IMR-90 (cell line): Measurements from ENCODE around the gene POGLUT2. TPM values are rescaled to one million over a fixed set of nuclear protein-coding genes. Genes with fewer than 3 reads are reported as not detected.
A peak's percentile ranks its signal among the peaks of the same experiment; 100 is the strongest.

ENCODE experiments used
- ATAC-seq: fragments of 200-7000 bp; cut with Tn5 transposase; 2 replicates; pipeline ENCODE4 v1.9.1; 2020; ENCODE audit warnings: low read depth, mild to moderate bottlenecking, moderate library complexity
- BruUV-seq: library from RNA; stranded (reverse); fragments of 400-500 nt; replicated peaks from 2 replicates; lab custom pipeline; 2021; lab: Mats Ljungman, UMichigan
- CTCF ChIA-PET: fragments of 300-600 bp; formaldehyde crosslinking; extraction: SDS; loops from one replicate; lab custom pipeline; 2021; ENCODE audit warnings: antibody characterized with exemption; lab: Yijun Ruan, JAX
- POLR2A ChIA-PET: fragments of 300-600 bp; sonication (Branson Sonifier 250); formaldehyde crosslinking; loops from one replicate; lab custom pipeline; 2022; ENCODE audit warnings: antibody characterized with exemption; ENCODE audit not compliant: unreplicated experiment; lab: Charles Lee
- DNase-seq: peaks from one replicate; pipeline ENCODE4 v3.0.0; 2013
- H2AFZ ChIP-seq: replicated peaks from 2 replicates; pipeline ENCODE3; 2013; ENCODE audit warnings: low read length, mild to moderate bottlenecking; ENCODE audit not compliant: poor library complexity
- H2AK5ac ChIP-seq: 2 replicates; pipeline ENCODE4 v1.6.1; 2013; ENCODE audit warnings: low read depth, low read length, inconsistent platforms
- H2AK9ac ChIP-seq: replicated peaks from 2 replicates; pipeline ENCODE3; 2013; ENCODE audit warnings: mild to moderate bottlenecking, low read depth, low read length, moderate library complexity; ENCODE audit not compliant: poor library complexity
- H2BK120ac ChIP-seq: 2 replicates; pipeline ENCODE4 v1.6.1; 2013; ENCODE audit warnings: low read depth, low read length, inconsistent platforms
- H2BK15ac ChIP-seq: 3 replicates; pipeline ENCODE4 v1.6.1; 2013; ENCODE audit warnings: low read depth, low read length, inconsistent platforms
- H2BK20ac ChIP-seq: 2 replicates; pipeline ENCODE4 v1.6.1; 2013; ENCODE audit warnings: low read depth, mild to moderate bottlenecking, inconsistent platforms, low read length, moderate library complexity
- H2BK5ac ChIP-seq: 2 replicates; pipeline ENCODE4 v1.6.1; 2013; ENCODE audit warnings: mild to moderate bottlenecking, low read depth, low read length, inconsistent platforms; ENCODE audit not compliant: poor library complexity, severe bottlenecking
- H3K14ac ChIP-seq: replicated peaks from 2 replicates; pipeline ENCODE4 v1.6.1; 2013; ENCODE audit warnings: low read depth, low read length, inconsistent platforms
- H3K18ac ChIP-seq: 2 replicates; pipeline ENCODE4 v1.6.1; 2013; ENCODE audit warnings: low read depth, low read length, control low read depth
- H3K23ac ChIP-seq: 2 replicates; pipeline ENCODE4 v1.6.1; 2013; ENCODE audit warnings: low read depth, low read length, inconsistent platforms
- H3K27ac ChIP-seq: 2 replicates; pipeline ENCODE4 v1.5.1; 2013; ENCODE audit warnings: mild to moderate bottlenecking, control low read depth, low read length; ENCODE audit not compliant: insufficient read depth
- H3K27me3 ChIP-seq: 2 replicates; pipeline ENCODE4 v1.6.1; 2013; ENCODE audit warnings: low read length; ENCODE audit not compliant: control insufficient read depth, insufficient read depth
- H3K36me3 ChIP-seq: 2 replicates; pipeline ENCODE4 v1.6.1; 2013; ENCODE audit warnings: low read length, mixed read lengths; ENCODE audit not compliant: control insufficient read depth, insufficient read depth
- H3K4ac ChIP-seq: 2 replicates; pipeline ENCODE4 v1.6.1; 2013; ENCODE audit warnings: low read depth, low read length, inconsistent platforms
- H3K4me1 ChIP-seq: 2 replicates; pipeline ENCODE4 v1.6.1; 2013; ENCODE audit warnings: low read length, mixed read lengths; ENCODE audit not compliant: control insufficient read depth, insufficient read depth
- H3K4me2 ChIP-seq: 2 replicates; pipeline ENCODE4 v1.6.1; 2013; ENCODE audit warnings: low read depth, mild to moderate bottlenecking, control low read depth, low read length, moderate library complexity
- H3K4me3 ChIP-seq: 2 replicates; pipeline ENCODE4 v1.5.1; 2013; ENCODE audit warnings: low read depth, mild to moderate bottlenecking, control low read depth, low read length, moderate library complexity; ENCODE audit not compliant: insufficient read depth
- H3K56ac ChIP-seq: 2 replicates; pipeline ENCODE4 v1.6.1; 2013; ENCODE audit warnings: low read length, inconsistent platforms; ENCODE audit not compliant: insufficient read depth; ENCODE audit errors: extremely low read depth
- H3K79me1 ChIP-seq, 2 experiments: 2 replicates each; pipeline ENCODE4 v1.6.1; 2013; ENCODE audit warnings: low read length in 2 of 2, inconsistent platforms in 1 of 2, low read depth in 1 of 2
- H3K9ac ChIP-seq: 2 replicates; pipeline ENCODE4 v1.6.1; 2013; ENCODE audit warnings: low read depth, low read length, control low read depth
- H3K9me1 ChIP-seq: 2 replicates; pipeline ENCODE4 v1.6.1; 2013; ENCODE audit warnings: low read length, inconsistent platforms; ENCODE audit not compliant: insufficient read depth
- H3K9me3 ChIP-seq: 2 replicates; pipeline ENCODE4 v1.6.1; 2013; ENCODE audit warnings: low read length; ENCODE audit not compliant: control insufficient read depth, insufficient read depth
- H4K20me1 ChIP-seq: 2 replicates; pipeline ENCODE4 v1.6.1; 2013; ENCODE audit warnings: low read length, inconsistent platforms; ENCODE audit not compliant: insufficient read depth
- H4K5ac ChIP-seq: 2 replicates; pipeline ENCODE4 v1.6.1; 2013; ENCODE audit warnings: mild to moderate bottlenecking, low read depth, low read length, control low read depth
- H4K8ac ChIP-seq, 2 experiments: 2 replicates each; pipeline ENCODE4 v1.6.1; 2013; ENCODE audit warnings: low read depth in 2 of 2, low read length in 2 of 2, control low read depth in 1 of 2, inconsistent platforms in 1 of 2
- H4K91ac ChIP-seq: 2 replicates; pipeline ENCODE4 v1.6.1; 2013; ENCODE audit warnings: low read depth, low read length, inconsistent platforms; ENCODE audit not compliant: insufficient read depth
- BHLHE40 ChIP-seq: fragments of 150-350 bp; IDR thresholded peaks from 2 replicates; pipeline ENCODE4 v1.6.1; 2016; ENCODE audit warnings: mild to moderate bottlenecking, low read depth, low read length
- CEBPB ChIP-seq: IDR thresholded peaks from 2 replicates; pipeline ENCODE4 v1.6.1; 2012; ENCODE audit warnings: low read depth, low read length, improper control_type of control experiment
- CHD1 ChIP-seq: IDR thresholded peaks from 2 replicates; pipeline ENCODE4 v1.6.1; 2012; ENCODE audit warnings: low read depth, low read length, improper control_type of control experiment
- CTCF ChIP-seq: conservative IDR thresholded peaks from 2 replicates; pipeline ENCODE4 v1.5.1; 2012; ENCODE audit warnings: mild to moderate bottlenecking, low read depth, low read length, improper control_type of control experiment
- ELK1 ChIP-seq: fragments of 150-350 bp; IDR thresholded peaks from 2 replicates; pipeline ENCODE4 v1.6.1; 2016; ENCODE audit warnings: low read depth, mild to moderate bottlenecking, low read length, moderate library complexity, borderline replicate concordance
- FOS ChIP-seq: fragments of 150-350 bp; IDR thresholded peaks from 2 replicates; pipeline ENCODE4 v1.6.1; 2016; ENCODE audit warnings: low read depth, low read length
- MAFK ChIP-seq: IDR thresholded peaks from 2 replicates; pipeline ENCODE4 v1.6.1; 2012; ENCODE audit warnings: low read depth, low read length, improper control_type of control experiment
- MAZ ChIP-seq: IDR thresholded peaks from 2 replicates; pipeline ENCODE4 v1.6.1; 2012; ENCODE audit warnings: low read depth, mild to moderate bottlenecking, low read length, improper control_type of control experiment, moderate library complexity, borderline replicate concordance
- NFE2L2 ChIP-seq: fragments of 150-350 bp; IDR thresholded peaks from 2 replicates; pipeline ENCODE4 v1.6.1; 2016; ENCODE audit warnings: low read depth, mild to moderate bottlenecking, low read length
- POLR2A ChIP-seq: IDR thresholded peaks from 2 replicates; pipeline ENCODE4 v1.6.1; 2012; ENCODE audit warnings: mild to moderate bottlenecking, low read depth, low read length
- RAD21 ChIP-seq: IDR thresholded peaks from 2 replicates; pipeline ENCODE4 v1.6.1; 2012; ENCODE audit warnings: low read length, improper control_type of control experiment
- RCOR1 ChIP-seq: IDR thresholded peaks from 2 replicates; pipeline ENCODE4 v1.6.1; 2012; ENCODE audit warnings: mild to moderate bottlenecking, low read length, improper control_type of control experiment; ENCODE audit not compliant: insufficient replicate concordance
- SMC3 ChIP-seq: fragments of 150-350 bp; IDR thresholded peaks from 2 replicates; pipeline ENCODE4 v1.6.1; 2016; ENCODE audit warnings: low read depth, mild to moderate bottlenecking, antibody characterized with exemption, low read length, moderate library complexity
- USF2 ChIP-seq: fragments of 150-350 bp; IDR thresholded peaks from 2 replicates; pipeline ENCODE4 v1.6.1; 2017; ENCODE audit warnings: mild to moderate bottlenecking, antibody characterized with exemption, low read length, low read depth
- WGBS, 2 experiments: methylation state at CpG; one replicate each; pipeline versions ENCODE4 v1.1.5 to v1.1.7; 2013; ENCODE audit warnings: missing lambda C conversion rate in 2 of 2; ENCODE audit not compliant: insufficient read length in 1 of 2; ENCODE audit errors: extremely low coverage in 2 of 2; 5-methylcytosine and 5-hydroxymethylcytosine counted together
- dilution Hi-C: fragments of 300-500 bp; cut with HindIII; formaldehyde crosslinking; loops from one replicate; pipeline ENCODE4 v1.14.3; 2018; ENCODE audit warnings: low sequenced_read_pairs; ENCODE audit not compliant: unreplicated experiment
- in situ Hi-C: fragments of 300-500 bp; cut with MboI; formaldehyde crosslinking; loops from 3 replicates; pipeline ENCODE4 v1.14.3; 2019; ENCODE audit warnings: low sequenced_read_pairs, inconsistent platforms, mixed read lengths
- intact Hi-C: fragments of 100-400 bp; cut with micrococcal nuclease; formaldehyde crosslinking; loops from 2 replicates; pipeline ENCODE4 v1.10.0; 2022
- polyA plus RNA-seq, 3 experiments: library from polyadenylated mRNA; depleted of rRNA; stranded (reverse); fragments of >200 nt; gene quantifications; 2 replicates each; pipeline ENCODE4 v1.2.3, GENCODE V29; 2012; ENCODE audit warnings: low replicate concordance in 1 of 3
- total RNA-seq: library from RNA; depleted of rRNA; stranded (reverse); fragments of >200 nt; gene quantifications from 2 replicates; pipeline ENCODE4 v1.2.3, GENCODE V29; 2012

Gene POGLUT2
- total and polyA plus RNA-seq, 2 of the 4 experiments (the other 2 are of a cell fraction): 10.6 to 14.3 TPM

GRCh38 chr13:102825921-102826706, 27.3 kb upstream of the POGLUT2 start:
- intact Hi-C loops: no loop called here
- dilution Hi-C loops: no loop called here
- Histone ChIP-seq H3K9me3 (no peaks in the 10 kb centered on the region), H4K5ac (peak overlapping the region; percentile 72), H2BK5ac (peak overlapping the region; percentile 98), H3K4me1 (peaks cover 5% of the 10 kb centered on the region), H4K91ac (peak overlapping the region; percentile 96), H3K36me3 (peaks cover 17% of the 10 kb centered on the region), H3K4me3 (peak overlapping the region; percentile 42), H3K56ac (peak overlapping the region; percentile 90), H4K20me1 (no peaks in the 10 kb centered on the region), H3K4me2 (peak overlapping the region; percentile 87), H2BK120ac (peak overlapping the region; percentile 97), H3K27ac (peak overlapping the region; percentile 88), H3K14ac (peak overlapping the region; percentile 95), H3K4ac (peak overlapping the region; percentile 97), H3K18ac (peak overlapping the region; percentile 74), H2BK20ac (peak overlapping the region; percentile 95), H3K9me1 (peaks cover 8% of the 10 kb centered on the region; the same call in 1 of the 2 replicates), H4K8ac (peak overlapping the region; percentile 30 to 93), H3K79me1 (peaks cover 8 to 23% of the 10 kb centered on the region in 2 experiments), H2BK15ac (peak overlapping the region; percentile 94), H3K27me3 (no peaks in the 10 kb centered on the region), H2AK5ac (peak overlapping the region; percentile 87), H2AK9ac (peak overlapping the region; percentile 98), H2AFZ (peak overlapping the region; percentile 90), H3K23ac (peak overlapping the region; percentile 94), H3K9ac (peak overlapping the region; percentile 55)
- ChIA-PET POLR2A (interaction anchor here (0.7 kb wide), 1 partner anchor 41 kb away, joined by 3 read pairs; no protein-coding TSS in a partner anchor), CTCF (interaction anchor here (1.2 to 1.6 kb wide), 2 partner anchors 175 to 241 kb away, joined by 3 read pairs; no protein-coding TSS in a partner anchor)
- BruUV-seq: no TSS peak
- WGBS, 2 experiments: no CpG with 5 or more reads among the region's 8 CpGs
- DNase-seq: peak; percentile 93
- in situ Hi-C loops: no loop called here
- ATAC-seq: peak; percentile 89
- TF ChIP-seq CEBPB (peak; percentile 87), SMC3 (no peak), USF2 (no peak), FOS (peak; percentile 29; the same call in 1 of the 2 replicates), CTCF (no peak), POLR2A (no peak), CHD1 (no peak), BHLHE40 (no peak), MAZ (no peak), NFE2L2 (no peak), MAFK (no peak), RAD21 (no peak), ELK1 (no peak), RCOR1 (no peak)
